Measurements from ENCODE around the gene UTS2B.

UTS2B gene

GRCh38 chr3:191261304-191261638 lies 69.1 kb downstream of the UTS2B start:
- no peak for TF ChIP-seq CTCF (IDR thresholded peaks at IDR 0.05)
- TF ChIP-seq ZFX (IDR thresholded peaks at IDR 0.05; ENCODE audit: borderline replicate concordance) = no peak

GRCh38 chr3:191260431-191261303 lies 69.7 kb downstream of the UTS2B start:
- no peak overlapping the region for H3K27ac ChIP-seq
- no peak for TF ChIP-seq CTCF (IDR thresholded peaks at IDR 0.05)
- TF ChIP-seq ZFX (IDR thresholded peaks at IDR 0.05; ENCODE audit: borderline replicate concordance) = no peak

More at GRCh38 chr3:191261304-191261638, 69.1 kb downstream of the UTS2B start:
- no peak overlapping the region for H3K27ac ChIP-seq

GRCh38 chr3:191259486-191259885 lies 70.8 kb downstream of the UTS2B start:
- TF ChIP-seq CTCF (IDR thresholded peaks at IDR 0.05) (no peak), ZFX (IDR thresholded peaks at IDR 0.05; ENCODE audit: borderline replicate concordance) (no peak)
- H3K27ac ChIP-seq = no peak overlapping the region

- TF ChIP-seq CTCF (IDR thresholded peaks at IDR 0.05) = no peak
- H3K27ac ChIP-seq = no peak overlapping the region
Measured at GRCh38 chr3:191257286-191257685, 73.0 kb downstream of the UTS2B start.

GRCh38 chr3:191256405-191256804 lies 73.9 kb downstream of the UTS2B start:
- H3K27ac ChIP-seq = no peak overlapping the region
- TF ChIP-seq CTCF (IDR thresholded peaks at IDR 0.05) (no peak), ZFX (IDR thresholded peaks at IDR 0.05; ENCODE audit: borderline replicate concordance) (no peak)

- TF ChIP-seq CTCF (IDR thresholded peaks at IDR 0.05) (no peak), ZFX (IDR thresholded peaks at IDR 0.05; ENCODE audit: borderline replicate concordance) (no peak)
- H3K27ac ChIP-seq = no peak overlapping the region
Measured at GRCh38 chr3:191255156-191255555, 75.2 kb downstream of the UTS2B start.

GRCh38 chr3:191254098-191254873 lies 76.0 kb downstream of the UTS2B start:
- no peak overlapping the region for H3K27ac ChIP-seq

More at GRCh38 chr3:191254098-191254873, 76.0 kb downstream of the UTS2B start:
- TF ChIP-seq CTCF (IDR thresholded peaks at IDR 0.05) (no peak), ZFX (IDR thresholded peaks at IDR 0.05; ENCODE audit: borderline replicate concordance) (no peak)
